SH-SY5Y (cell line): ENCODE measurements around the gene ENDOV.

Experiments
- GATA2 ChIP-seq: IDR thresholded peaks from 2 replicates; pipeline ENCODE4 v1.6.1; 2011; ENCODE audit warnings: mild to moderate bottlenecking, low read depth, low read length
- GATA3 ChIP-seq: IDR thresholded peaks from 2 replicates; pipeline ENCODE4 v1.6.1; 2011; ENCODE audit warnings: low read depth, mild to moderate bottlenecking, low read length, moderate library complexity

Gene ENDOV

GRCh38 chr17:80422276-80422675 lies 7.3 kb downstream of the ENDOV start:
- no peak for TF ChIP-seq GATA2
- TF ChIP-seq GATA3 = no peak

DNA sequence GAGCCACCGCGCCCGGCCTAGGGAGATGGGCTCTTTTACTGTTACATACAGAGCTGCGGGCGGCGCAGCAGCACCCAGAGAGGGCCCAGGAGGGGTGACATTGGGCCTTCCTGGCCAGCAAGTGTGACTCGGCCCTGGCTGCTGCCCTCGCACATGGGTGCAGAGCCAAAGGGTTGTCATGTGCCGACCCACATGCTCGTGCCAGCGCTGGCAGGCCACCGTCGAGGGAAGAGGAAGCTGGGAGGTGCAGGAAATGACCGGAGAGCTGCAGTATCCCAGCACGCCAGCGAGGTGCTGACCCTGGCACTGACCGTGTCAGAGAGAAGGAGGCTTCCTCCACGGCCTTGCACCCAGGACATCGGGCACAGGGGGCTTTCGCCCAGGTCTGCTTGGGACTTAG lies 8.0 kb downstream of the ENDOV start:
- TF ChIP-seq GATA3 = no peak
- TF ChIP-seq GATA2 = no peak

- TF ChIP-seq GATA3 (no peak), GATA2 (no peak)
Observed at GRCh38 chr17:80423536-80424225, 8.7 kb downstream of the ENDOV start.

- TF ChIP-seq GATA3 (no peak), GATA2 (no peak)
Observed at GRCh38 chr17:80424261-80424660, 9.3 kb downstream of the ENDOV start.

GRCh38 chr17:80424878-80425765 lies 10.2 kb downstream of the ENDOV start:
- TF ChIP-seq GATA3 (no peak), GATA2 (no peak)

GRCh38 chr17:80425835-80426426 lies 11.0 kb downstream of the ENDOV start:
- TF ChIP-seq GATA3 (no peak), GATA2 (no peak)

GRCh38 chr17:80426671-80427326 lies 11.8 kb downstream of the ENDOV start:
- TF ChIP-seq GATA2 (no peak), GATA3 (no peak)

DNA sequence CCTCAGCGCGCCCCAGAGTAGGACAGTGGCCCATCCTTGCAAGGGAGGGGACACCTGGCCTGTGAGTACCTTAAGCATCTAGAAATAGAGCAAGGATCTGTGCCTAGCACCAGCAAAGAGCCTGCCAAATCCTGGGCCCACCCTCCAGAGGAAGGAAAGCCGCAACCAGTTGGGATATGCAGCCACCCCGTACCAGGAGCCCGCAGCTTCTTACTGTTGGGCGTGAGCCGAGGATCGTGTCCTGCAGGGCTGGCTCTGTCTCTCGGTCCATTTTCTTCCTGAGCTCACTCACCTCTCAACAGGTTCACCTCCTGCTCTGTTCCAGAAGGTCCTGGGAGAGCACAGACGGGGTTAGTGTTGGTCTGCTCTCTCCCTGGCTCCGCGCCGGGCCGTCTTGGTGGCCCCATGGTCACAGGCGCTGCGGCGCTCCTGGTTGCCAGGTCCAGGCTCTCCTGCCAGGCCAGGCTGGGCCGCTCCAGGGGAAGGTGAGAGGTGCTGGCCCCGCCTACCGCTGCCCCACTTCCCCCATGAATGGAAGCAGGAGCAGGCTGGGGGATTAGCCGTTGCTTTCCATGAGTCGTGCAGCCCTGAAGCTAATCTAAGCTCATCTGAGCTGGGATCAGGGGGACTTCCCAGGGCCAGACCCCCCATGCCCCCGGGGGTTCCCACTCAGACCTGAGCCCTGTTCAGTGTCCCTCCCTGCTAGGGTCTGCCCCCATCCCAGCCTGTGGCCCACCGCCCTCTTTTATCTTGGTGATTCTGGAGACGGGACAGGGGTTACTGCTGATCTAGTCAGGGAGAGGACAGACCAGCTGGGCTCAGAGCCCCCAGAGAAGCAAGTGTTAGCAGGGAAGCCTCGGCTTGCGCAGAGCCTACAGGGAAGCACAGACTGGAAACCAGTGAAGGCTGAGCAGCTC lies 12.7 kb downstream of the ENDOV start:
- no peak for TF ChIP-seq GATA3
- no peak for TF ChIP-seq GATA2

DNA sequence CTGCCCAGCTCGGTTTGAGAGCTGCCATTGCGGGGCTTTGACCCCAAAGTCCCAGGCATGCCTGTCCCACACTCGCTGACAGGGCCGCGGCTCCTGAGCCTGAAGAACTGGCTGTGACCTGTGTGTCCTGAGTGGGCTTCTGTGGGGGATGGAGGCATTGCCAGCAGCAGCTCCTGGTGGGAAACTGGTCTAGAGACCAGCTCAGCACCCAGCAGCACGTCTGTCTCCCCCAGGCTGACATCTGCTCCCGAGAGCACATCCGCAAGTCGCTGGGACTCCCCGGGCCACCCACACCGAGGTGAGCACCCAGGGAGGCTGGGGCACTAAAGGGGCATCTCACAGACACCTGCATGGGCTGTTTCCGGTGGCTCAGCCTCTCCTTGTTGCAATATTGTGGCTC lies 13.4 kb downstream of the ENDOV start:
- no peak for TF ChIP-seq GATA3
- TF ChIP-seq GATA2 = no peak

- TF ChIP-seq GATA2 (no peak), GATA3 (no peak)
Observed at GRCh38 chr17:80428796-80429195, 13.8 kb downstream of the ENDOV start.

- TF ChIP-seq GATA3 = no peak
- TF ChIP-seq GATA2 = no peak
Observed at GRCh38 chr17:80429356-80430275, 14.6 kb downstream of the ENDOV start.
